ENCODE results near the gene SPTBN1.

GRCh38 chr2:54556621-54557121 is 100.5 kb downstream of the SPTBN1 start:
- no peak for TF ChIP-seq EZH2 (IDR thresholded peaks at IDR 0.05; ENCODE audit: borderline replicate concordance, low read length)
- TF ChIP-seq, protein P1, sequence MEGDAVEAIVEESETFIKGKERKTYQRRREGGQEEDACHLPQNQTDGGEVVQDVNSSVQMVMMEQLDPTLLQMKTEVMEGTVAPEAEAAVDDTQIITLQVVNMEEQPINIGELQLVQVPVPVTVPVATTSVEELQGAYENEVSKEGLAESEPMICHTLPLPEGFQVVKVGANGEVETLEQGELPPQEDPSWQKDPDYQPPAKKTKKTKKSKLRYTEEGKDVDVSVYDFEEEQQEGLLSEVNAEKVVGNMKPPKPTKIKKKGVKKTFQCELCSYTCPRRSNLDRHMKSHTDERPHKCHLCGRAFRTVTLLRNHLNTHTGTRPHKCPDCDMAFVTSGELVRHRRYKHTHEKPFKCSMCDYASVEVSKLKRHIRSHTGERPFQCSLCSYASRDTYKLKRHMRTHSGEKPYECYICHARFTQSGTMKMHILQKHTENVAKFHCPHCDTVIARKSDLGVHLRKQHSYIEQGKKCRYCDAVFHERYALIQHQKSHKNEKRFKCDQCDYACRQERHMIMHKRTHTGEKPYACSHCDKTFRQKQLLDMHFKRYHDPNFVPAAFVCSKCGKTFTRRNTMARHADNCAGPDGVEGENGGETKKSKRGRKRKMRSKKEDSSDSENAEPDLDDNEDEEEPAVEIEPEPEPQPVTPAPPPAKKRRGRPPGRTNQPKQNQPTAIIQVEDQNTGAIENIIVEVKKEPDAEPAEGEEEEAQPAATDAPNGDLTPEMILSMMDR (IDR thresholded peaks at IDR 0.05; ENCODE audit: low read length) = no peak

Data from OCI-LY1 (cell line).